Dermis lymphatic vessel endothelial cell (primary cell): ENCODE results near the gene RPRD2. TPM values are rescaled to one million over a fixed set of nuclear protein-coding genes. Genes with fewer than 3 reads are reported as not detected.

Experiments used
- total RNA-seq: library from RNA; depleted of rRNA; stranded (reverse); fragments of >200 nt; gene quantifications from 2 replicates; pipeline ENCODE4 v1.2.1, GENCODE V29; 2014

Gene RPRD2
- 10.2 and 10.4 TPM in 2 replicates for total RNA-seq

DNA sequence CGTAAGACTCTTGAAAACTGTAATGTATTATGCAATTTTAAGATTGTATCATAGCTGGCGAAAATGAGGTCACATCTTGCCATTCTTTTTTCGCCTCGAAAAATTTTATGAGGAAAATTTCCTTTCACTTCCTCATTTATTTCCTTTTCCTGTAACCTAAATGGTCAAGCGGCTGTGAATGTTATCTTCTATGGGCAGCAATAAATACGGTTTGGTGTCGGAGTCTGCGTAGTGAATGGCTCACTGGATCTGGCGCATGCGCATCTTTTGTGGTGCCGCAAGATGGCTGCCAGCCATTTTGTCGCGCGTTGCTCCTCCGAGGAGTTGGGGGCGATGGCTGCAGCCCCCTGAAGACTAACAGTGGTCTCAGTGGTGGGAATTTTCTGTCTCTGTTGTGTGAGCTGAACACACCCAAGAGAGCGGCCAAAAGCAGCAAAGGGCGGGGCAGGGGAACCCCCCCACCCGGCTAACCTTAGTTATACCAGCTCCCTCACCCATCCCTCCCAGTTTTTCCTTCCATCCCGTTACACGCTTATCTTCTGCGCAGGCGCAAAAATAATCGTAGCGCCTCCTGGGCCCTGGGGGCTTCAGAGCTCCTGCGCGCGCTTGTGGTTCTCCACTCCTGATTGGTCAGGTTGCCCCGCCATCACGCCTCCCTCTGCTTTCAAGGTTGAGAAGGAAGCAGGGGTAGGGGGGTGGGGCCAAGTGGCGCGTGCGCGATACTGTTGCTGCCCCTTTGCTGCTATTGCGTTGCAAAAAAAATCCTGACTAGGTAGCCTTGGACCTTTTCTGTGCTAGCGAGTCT, at the start of gene RPRD2:
Gene RPRD2, plus strand, starts transcription at position 722 of the 805 bp plus-strand sequence. CDS start 568 bp downstream, outside the sequence.

DNA sequence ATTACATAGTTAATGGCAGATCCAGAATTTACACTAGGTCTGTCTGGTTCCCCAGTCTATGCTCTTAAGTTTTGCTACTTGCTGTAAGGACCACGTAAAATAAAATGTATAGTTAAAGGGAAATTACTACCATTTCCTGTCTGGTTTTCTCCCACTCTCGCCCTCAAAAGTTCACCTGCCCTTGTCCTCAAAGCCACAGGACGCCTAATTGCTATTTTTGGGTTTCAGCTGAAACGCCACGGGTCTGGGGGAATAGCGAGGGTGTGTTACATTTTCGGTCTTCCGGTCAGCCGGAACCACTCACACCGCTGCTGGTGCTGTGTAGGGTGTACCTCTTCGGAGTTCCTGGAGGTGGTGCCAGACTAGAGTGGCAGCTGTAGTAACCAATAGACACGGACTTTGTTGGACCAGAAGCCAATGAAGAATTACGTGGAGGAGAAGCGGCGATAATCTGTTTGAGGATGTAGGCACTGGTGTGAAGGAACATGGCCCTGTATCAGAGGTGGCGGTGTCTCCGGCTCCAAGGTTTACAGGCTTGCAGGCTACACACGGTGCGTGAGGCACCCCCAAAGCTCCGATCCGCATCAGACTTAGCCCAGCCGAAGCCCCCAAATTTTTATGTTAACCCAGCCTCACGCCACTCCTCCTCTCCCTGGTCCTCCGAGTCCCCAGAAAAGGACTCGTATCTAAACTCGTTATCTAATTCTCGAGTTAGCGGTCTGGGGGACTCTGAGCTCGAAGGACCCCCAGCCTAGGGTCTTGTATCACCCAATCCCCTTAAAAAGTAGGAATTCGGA, 123.2 kb downstream of the RPRD2 start, which contains the start of gene TARS2:
Gene TARS2, plus strand, starts transcription at position 454 of the 797 bp plus-strand sequence. Its CDS starts 32 bp downstream, at position 486.

DNA sequence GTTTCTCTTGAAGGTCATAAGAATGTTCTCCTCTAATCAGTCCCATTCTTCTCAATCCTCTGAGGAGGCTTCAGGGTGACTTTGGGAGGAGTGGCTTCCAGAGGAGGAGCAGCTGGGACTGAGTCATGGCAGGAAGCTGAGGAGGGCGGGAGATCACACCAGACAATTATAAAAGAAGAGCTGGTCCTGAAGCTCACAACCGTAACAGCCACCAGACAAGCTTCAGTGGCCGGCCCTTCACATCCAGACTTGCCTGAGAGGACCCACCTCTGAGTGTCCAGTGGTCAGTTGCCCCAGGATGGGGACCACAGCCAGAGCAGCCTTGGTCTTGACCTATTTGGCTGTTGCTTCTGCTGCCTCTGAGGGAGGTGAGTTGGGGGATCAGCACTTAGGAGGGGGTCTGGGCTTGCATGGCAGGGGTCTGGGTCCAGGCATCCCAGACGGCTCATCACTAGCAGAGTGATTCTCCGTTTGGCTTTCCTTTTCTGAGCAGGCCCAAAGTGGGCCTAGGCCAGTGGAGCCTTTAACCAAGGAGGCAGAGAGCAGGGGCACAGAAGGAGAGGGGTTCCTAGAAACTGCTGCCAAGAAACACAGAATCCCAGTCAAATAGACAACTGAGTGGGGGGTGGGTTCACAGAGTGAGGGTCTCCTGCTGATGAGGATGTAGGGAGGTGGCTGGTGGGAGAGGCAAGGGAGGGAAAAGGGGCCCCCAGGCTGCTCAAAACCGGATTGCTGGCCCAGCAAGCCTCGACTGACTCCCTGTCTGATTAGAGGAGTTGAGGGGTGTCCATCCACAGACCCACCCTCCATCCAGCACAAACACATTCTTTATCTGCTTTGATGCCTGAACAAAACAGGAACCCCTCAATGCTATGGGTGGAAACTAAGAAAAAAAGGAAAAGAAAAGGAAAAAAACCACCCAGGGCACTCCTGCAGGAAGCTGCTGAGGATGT, 144.2 kb downstream of the RPRD2 start, which contains the start of gene ECM1:
Gene ECM1, plus strand, starts transcription at position 198 of the 953 bp plus-strand sequence. Its CDS starts 101 bp downstream, at position 299.

DNA sequence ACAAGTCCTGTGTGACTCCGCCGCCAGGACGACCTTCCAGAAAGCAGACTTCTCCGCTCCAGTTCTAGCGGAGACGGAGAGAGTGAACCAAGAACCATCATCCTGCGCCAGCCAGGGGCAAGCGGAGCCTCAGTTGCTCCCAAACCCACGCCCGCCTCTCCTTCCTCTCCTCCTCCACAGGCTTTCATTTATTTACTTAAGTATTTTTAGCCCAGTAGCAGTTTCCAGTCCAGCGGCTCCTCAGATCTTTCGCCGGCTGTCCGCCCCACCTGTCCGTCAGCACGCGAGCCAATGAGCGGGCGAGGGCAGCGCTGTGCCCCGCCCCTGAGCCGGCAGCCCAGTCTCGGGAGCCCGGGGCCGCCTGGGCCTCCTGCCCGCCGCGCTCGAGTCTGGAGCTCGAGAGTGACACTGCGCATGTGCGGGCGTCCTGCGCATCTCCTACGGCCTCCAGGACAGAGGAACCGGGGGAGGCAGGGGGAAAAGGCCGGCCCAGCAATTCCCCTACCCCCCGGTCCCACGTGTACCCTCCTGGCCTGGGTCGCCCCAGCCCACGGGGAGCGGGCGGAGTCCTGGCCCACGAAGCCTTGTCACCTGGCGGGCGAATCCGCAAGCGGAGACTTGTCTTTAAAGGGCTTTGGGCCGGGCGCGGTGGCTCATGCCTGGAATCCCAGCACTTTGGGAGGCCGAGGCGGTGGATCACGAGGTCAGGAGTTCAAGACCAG, 151.5 kb downstream of the RPRD2 start, which contains the start of gene FALEC:
Gene FALEC, plus strand, starts transcription at position 425 of the 722 bp plus-strand sequence.

Other genes with a start within 250 kb of the RPRD2 start
- 37.2 and 41.7 TPM in 2 replicates for gene PLEKHO1, start 214.2 kb upstream of the RPRD2 start, total RNA-seq
- gene ANP32E, start 128.0 kb upstream of the RPRD2 start, total RNA-seq, result 13.2 and 17.3 TPM in 2 replicates
- gene CA14, start 106.4 kb upstream of the RPRD2 start, total RNA-seq, result not detected in 2 replicates
- 146 and 168 TPM in 2 replicates for gene APH1A, start 95.1 kb upstream of the RPRD2 start, total RNA-seq
- gene C1orf54, start 91.4 kb upstream of the RPRD2 start, total RNA-seq, result 0.17 and 0.54 TPM in 2 replicates
- 2.0 TPM in 2 replicates for gene CIART, start 81.6 kb upstream of the RPRD2 start, total RNA-seq
- gene MRPS21, start 70.3 kb upstream of the RPRD2 start, total RNA-seq, result 59.5 and 77.8 TPM in 2 replicates
- gene PRPF3, start 42.6 kb upstream of the RPRD2 start, total RNA-seq, result 24.8 and 35.8 TPM in 2 replicates
- 6.1 and 10.7 TPM in 2 replicates for gene TARS2, start 123.3 kb downstream of the RPRD2 start, total RNA-seq
- gene ECM1, start 144.0 kb downstream of the RPRD2 start, total RNA-seq, result 0.09 and 0.11 TPM in 2 replicates
- gene FALEC, start 151.6 kb downstream of the RPRD2 start, total RNA-seq, result not detected in 2 replicates
- 0.11 and 0.34 TPM in 2 replicates for gene ADAMTSL4, start 185.3 kb downstream of the RPRD2 start, total RNA-seq
- 188 and 231 TPM in 2 replicates for gene MCL1, start 215.5 kb downstream of the RPRD2 start, total RNA-seq